Fibroblast of villous mesenchyme (primary cell): ENCODE measurements around the gene SIX5. TPM values are rescaled to one million over a fixed set of nuclear protein-coding genes. Genes with fewer than 3 reads are reported as not detected.

Source experiments
- DNase-seq: peaks from one replicate; pipeline ENCODE4 v3.0.0-alpha.2; 2010; ENCODE audit warnings: low read depth
- H3K4me3 ChIP-seq: 2 replicates; pipeline ENCODE4 v1.5.1; 2011; ENCODE audit warnings: low read depth, mild to moderate bottlenecking, low read length
- CTCF ChIP-seq: IDR thresholded peaks from 2 replicates; pipeline ENCODE4 v1.5.1; 2012; ENCODE audit warnings: low read depth, mild to moderate bottlenecking, low read length; ENCODE audit not compliant: insufficient read depth
- total RNA-seq: library from RNA; depleted of rRNA; stranded (reverse); fragments of >200 nt; gene quantifications from 2 replicates; pipeline ENCODE4 v1.2.3, GENCODE V29; 2012

The SIX5 gene
- total RNA-seq, 1 donor: 8.6 TPM

GRCh38 chr19:45768655-45768983 is 433 bp downstream of the SIX5 start:
- peak overlapping the region; percentile 72 for H3K4me3 ChIP-seq
- DNase-seq: peak; percentile 57
- no peak for TF ChIP-seq CTCF

- DNase-seq: peak; percentile 72
- TF ChIP-seq CTCF: no peak
- H3K4me3 ChIP-seq: peak overlapping the region; percentile 72
Measured at GRCh38 chr19:45767881-45768654, 984 bp downstream of the SIX5 start.

- no peak for TF ChIP-seq CTCF
- H3K4me3 ChIP-seq: peak overlapping the region; percentile 72
- peak; percentile 94 for DNase-seq
Measured at GRCh38 chr19:45767410-45767880, 1.6 kb downstream of the SIX5 start.

GRCh38 chr19:45766869-45767346 is 2.1 kb downstream of the SIX5 start:
- peak overlapping the region; percentile 72 for H3K4me3 ChIP-seq
- peak; percentile 28 for DNase-seq
- TF ChIP-seq CTCF: no peak

- DNase-seq: no peak
- peak overlapping the region; percentile 72 for H3K4me3 ChIP-seq
- TF ChIP-seq CTCF: no peak
Measured at GRCh38 chr19:45766296-45766868, 2.7 kb downstream of the SIX5 start.

- TF ChIP-seq CTCF: no peak
- H3K4me3 ChIP-seq: no peak overlapping the region
- no peak for DNase-seq
Measured at GRCh38 chr19:45765702-45766295, 3.3 kb downstream of the SIX5 start.
